ENCODE results near the gene KRT85.

KRT85 gene

GRCh38 chr12:52338241-52338960, 28.9 kb downstream of the KRT85 start:
- no peaks in the 10 kb centered on the region for H3K36me3 ChIP-seq (ENCODE audit: low read length)
- no peaks in the 10 kb centered on the region for H3K9me2 ChIP-seq (replicated peaks; ENCODE audit: insufficient read depth, low read length)
- no peaks in the 10 kb centered on the region for H3K27me3 ChIP-seq (ENCODE audit: low read length)
- H3K9me3 ChIP-seq (ENCODE audit: insufficient read depth, low read length): no peaks in the 10 kb centered on the region
- H3K4me2 ChIP-seq (ENCODE audit: low read depth, low read length, poor library complexity, severe bottlenecking): no peak overlapping the region
- no peaks in the 10 kb centered on the region for H3F3A ChIP-seq (ENCODE audit: insufficient read depth)
- TF ChIP-seq EZH2phosphoT487 (conservative IDR thresholded peaks at IDR 0.05; ENCODE audit: low read length) (no peak), CTCF (IDR thresholded peaks at IDR 0.05; ENCODE audit: insufficient read depth, low read length, poor library complexity, severe bottlenecking) (no peak)
- no peak overlapping the region for H2AFZ ChIP-seq (ENCODE audit: low read depth, low read length, severe bottlenecking)
- no peak overlapping the region for H3K4me3 ChIP-seq (ENCODE audit: insufficient read depth, low read length, poor library complexity, severe bottlenecking)
- no peak overlapping the region for H3K27ac ChIP-seq (ENCODE audit: low read depth, low read length)
- H3K79me2 ChIP-seq (ENCODE audit: insufficient read depth, low read length): no peaks in the 10 kb centered on the region
- no peaks in the 10 kb centered on the region for H4K20me1 ChIP-seq (ENCODE audit: low read depth, low read length)
- H3K9ac ChIP-seq (ENCODE audit: low read length): no peak overlapping the region

DNA sequence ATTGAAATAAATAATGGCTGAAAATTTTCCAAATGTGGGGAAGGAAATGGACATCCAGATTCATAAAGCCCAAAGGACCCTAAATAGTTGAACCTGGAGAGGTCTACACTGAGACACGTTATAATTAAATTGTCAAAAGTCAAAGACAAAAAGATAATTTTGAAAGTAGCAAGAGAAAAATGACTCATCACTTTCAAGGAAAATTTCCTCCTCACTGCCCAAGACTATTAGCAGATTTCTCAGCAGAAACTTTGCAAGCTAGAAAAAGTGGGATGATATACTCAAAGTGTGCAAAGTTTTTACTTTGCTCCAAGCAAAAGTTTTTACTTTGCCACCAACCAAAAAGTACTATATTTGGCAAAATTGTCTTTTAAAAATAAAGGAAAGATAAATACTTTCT, 30.2 kb downstream of the KRT85 start:
- H3K27ac ChIP-seq (ENCODE audit: low read depth, low read length): no peak overlapping the region
- TF ChIP-seq EZH2phosphoT487 (conservative IDR thresholded peaks at IDR 0.05; ENCODE audit: low read length): no peak
- TF ChIP-seq CTCF (IDR thresholded peaks at IDR 0.05; ENCODE audit: insufficient read depth, low read length, poor library complexity, severe bottlenecking): no peak

GRCh38 chr12:52336641-52337040, 30.6 kb downstream of the KRT85 start:
- TF ChIP-seq CTCF (IDR thresholded peaks at IDR 0.05; ENCODE audit: insufficient read depth, low read length, poor library complexity, severe bottlenecking): no peak
- TF ChIP-seq EZH2phosphoT487 (conservative IDR thresholded peaks at IDR 0.05; ENCODE audit: low read length): no peak
- Histone ChIP-seq H4K20me1 (ENCODE audit: low read depth, low read length) (no peaks in the 10 kb centered on the region), H3K9me3 (ENCODE audit: insufficient read depth, low read length) (no peaks in the 10 kb centered on the region), H3F3A (ENCODE audit: insufficient read depth) (no peaks in the 10 kb centered on the region), H3K36me3 (ENCODE audit: low read length) (no peaks in the 10 kb centered on the region), H3K9me2 (replicated peaks; ENCODE audit: insufficient read depth, low read length) (no peaks in the 10 kb centered on the region), H3K79me2 (ENCODE audit: insufficient read depth, low read length) (no peaks in the 10 kb centered on the region), H3K4me2 (ENCODE audit: low read depth, low read length, poor library complexity, severe bottlenecking) (no peak overlapping the region), H2AFZ (ENCODE audit: low read depth, low read length, severe bottlenecking) (no peak overlapping the region), H3K4me3 (ENCODE audit: insufficient read depth, low read length, poor library complexity, severe bottlenecking) (no peak overlapping the region), H3K27me3 (ENCODE audit: low read length) (no peaks in the 10 kb centered on the region), H3K27ac (ENCODE audit: low read depth, low read length) (no peak overlapping the region), H3K9ac (ENCODE audit: low read length) (no peak overlapping the region)

More for the DNA sequence above, 30.2 kb downstream of the KRT85 start:
- H3K4me3 ChIP-seq (ENCODE audit: insufficient read depth, low read length, poor library complexity, severe bottlenecking): no peak overlapping the region
- no peaks in the 10 kb centered on the region for H3K79me2 ChIP-seq (ENCODE audit: insufficient read depth, low read length)
- no peaks in the 10 kb centered on the region for H4K20me1 ChIP-seq (ENCODE audit: low read depth, low read length)
- H3K36me3 ChIP-seq (ENCODE audit: low read length): no peaks in the 10 kb centered on the region
- H3K4me2 ChIP-seq (ENCODE audit: low read depth, low read length, poor library complexity, severe bottlenecking): no peak overlapping the region
- no peak overlapping the region for H3K9ac ChIP-seq (ENCODE audit: low read length)
- H3K9me3 ChIP-seq (ENCODE audit: insufficient read depth, low read length): no peaks in the 10 kb centered on the region
- H3F3A ChIP-seq (ENCODE audit: insufficient read depth): no peaks in the 10 kb centered on the region
- H2AFZ ChIP-seq (ENCODE audit: low read depth, low read length, severe bottlenecking): no peak overlapping the region
- H3K27me3 ChIP-seq (ENCODE audit: low read length): no peaks in the 10 kb centered on the region
- no peaks in the 10 kb centered on the region for H3K9me2 ChIP-seq (replicated peaks; ENCODE audit: insufficient read depth, low read length)
